Activated CD4-positive, alpha-beta T cell treated with anti-CD3 and anti-CD28 coated beads for 1 hour (primary cell): ENCODE measurements around the gene TIA1.
A peak's percentile ranks its signal among the peaks of the same experiment; 100 is the strongest.
"Not testable (repeated sequence)": the region's sequence is repeated elsewhere in the genome, so short reads cannot be mapped to it uniquely, and the experiment has no call there.

ENCODE experiments used
- DNase-seq: peaks from one replicate; pipeline ENCODE4 v3.0.0-alpha.2; 2020

Gene TIA1

DNA sequence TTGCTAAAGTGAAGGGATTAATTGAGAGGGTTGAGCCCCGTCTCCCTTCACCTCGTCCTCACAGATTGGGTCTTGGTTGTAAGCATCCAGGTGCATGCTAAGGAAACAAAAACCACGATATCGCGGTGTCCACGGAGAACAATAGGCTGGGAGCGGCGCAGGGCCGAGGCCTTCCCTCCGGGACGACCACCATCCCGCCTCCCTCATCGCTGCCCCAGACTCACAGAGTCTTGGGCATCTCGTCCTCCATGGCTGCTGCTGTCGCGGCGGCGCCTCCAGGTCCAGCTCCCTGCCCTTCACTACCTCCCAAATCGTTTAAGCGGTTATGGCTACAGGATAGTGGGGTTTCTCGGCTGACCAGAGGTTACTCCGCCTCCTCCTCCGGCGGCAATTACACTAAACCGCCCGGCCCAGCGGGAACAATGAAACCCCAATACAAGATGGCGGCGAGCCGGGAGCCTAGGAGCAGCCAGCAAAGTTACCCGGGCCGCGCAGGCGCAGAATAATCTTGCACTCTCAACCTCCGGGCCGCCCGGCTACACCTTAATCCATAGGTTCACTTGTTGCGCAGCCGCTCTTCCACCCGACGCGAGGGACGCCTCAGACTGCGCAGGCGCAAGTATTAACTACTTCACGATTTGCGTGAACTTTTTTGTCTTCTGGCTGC, at the start of gene TIA1:
Gene TIA1, minus strand, starts transcription at position 448 of the 667 bp plus-strand sequence. Its CDS starts 198 bp downstream, at position 250.
- DNase-seq = peak; percentile 98

DNA sequence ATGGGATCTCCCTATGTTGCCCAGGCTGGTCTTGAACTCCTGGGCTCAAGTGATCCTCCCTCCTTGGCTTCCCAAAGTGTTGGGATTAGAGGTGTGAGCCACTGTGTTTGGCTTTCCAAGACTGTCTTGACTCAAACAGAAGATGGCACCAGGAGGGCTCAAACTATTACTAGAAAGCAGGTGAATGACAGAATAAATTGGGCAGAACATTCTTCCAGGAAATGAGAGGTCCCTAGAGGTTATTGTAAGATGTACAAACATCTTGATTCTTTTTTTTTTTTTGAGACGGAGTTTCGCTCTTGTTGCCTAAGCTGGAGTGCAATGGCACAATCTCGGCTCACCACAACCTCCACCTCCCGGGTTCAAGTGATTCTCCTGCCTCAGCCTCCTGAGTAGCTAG, 49.4 kb upstream of the TIA1 start:
- DNase-seq = not testable (repeated sequence)

- no peak for DNase-seq
These were observed 35.2 kb upstream of the TIA1 start for GRCh38 chr2:70283500-70284191.

- no peak for DNase-seq
These were observed 34.0 kb upstream of the TIA1 start for GRCh38 chr2:70282439-70282838.

- no peak for DNase-seq
These were observed 31.9 kb upstream of the TIA1 start for GRCh38 chr2:70280242-70280798.

DNA sequence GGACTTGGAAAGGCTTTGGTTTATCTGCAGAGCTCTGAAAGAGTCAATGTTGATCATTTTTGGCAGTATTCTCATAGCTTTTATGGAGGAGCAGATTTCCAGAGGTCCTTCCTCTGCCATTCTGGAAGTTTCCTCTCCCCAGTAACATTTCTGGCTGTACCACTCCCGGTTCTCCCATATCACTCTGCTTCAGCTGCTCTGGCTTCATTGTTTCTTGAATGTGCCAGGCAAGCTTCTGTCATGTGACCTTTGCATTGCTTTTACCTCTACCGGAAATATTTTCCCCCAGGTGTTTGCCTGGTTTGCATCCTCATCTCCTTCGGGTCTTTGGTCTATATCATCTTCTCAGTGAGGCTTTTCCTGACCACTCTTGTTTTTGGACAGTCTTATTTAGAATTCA, 21.9 kb upstream of the TIA1 start:
- no peak for DNase-seq

GRCh38 chr2:70269422-70270302, 21.2 kb upstream of the TIA1 start:
- not testable (repeated sequence) for DNase-seq

- not testable (repeated sequence) for DNase-seq
These were observed 18.5 kb upstream of the TIA1 start for GRCh38 chr2:70266925-70267324.

DNA sequence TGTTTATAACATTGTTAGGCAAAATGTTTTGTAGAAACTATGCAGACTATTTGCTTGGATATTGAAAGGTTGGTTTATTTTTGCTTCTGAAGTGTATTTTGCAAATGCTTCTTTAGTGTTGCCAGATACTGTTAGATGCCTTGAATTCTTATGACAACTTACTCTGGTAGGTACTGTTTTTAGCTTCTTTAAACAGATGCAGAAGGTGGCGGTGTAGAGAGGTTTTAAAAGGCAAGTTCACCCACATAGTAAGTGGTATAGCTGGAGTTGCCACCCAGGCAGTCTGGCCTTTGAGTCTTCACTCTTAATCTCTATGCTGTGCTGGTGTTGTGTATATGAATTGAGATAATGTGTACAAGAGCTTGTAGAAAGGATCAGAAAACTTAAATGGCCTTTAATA, 13.1 kb upstream of the TIA1 start:
- no peak for DNase-seq

DNA sequence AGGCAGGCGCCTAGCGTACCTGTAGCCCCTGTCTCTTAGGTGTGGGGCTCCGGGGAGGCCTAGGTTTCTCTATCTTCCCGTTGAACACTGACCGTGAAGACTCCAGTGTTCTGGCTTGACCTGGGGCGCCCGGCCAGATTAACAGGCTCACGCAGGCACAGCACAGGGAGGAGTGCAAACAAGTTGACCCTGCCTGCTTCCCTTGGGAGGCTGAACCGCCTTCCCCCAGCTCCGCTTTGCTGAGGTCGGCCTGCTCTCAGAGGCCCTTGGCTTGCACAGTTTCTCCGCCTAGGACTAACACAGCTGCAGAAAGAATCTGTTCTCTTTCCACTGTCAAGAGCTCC, 10.1 kb upstream of the TIA1 start:
- DNase-seq = no peak

DNA sequence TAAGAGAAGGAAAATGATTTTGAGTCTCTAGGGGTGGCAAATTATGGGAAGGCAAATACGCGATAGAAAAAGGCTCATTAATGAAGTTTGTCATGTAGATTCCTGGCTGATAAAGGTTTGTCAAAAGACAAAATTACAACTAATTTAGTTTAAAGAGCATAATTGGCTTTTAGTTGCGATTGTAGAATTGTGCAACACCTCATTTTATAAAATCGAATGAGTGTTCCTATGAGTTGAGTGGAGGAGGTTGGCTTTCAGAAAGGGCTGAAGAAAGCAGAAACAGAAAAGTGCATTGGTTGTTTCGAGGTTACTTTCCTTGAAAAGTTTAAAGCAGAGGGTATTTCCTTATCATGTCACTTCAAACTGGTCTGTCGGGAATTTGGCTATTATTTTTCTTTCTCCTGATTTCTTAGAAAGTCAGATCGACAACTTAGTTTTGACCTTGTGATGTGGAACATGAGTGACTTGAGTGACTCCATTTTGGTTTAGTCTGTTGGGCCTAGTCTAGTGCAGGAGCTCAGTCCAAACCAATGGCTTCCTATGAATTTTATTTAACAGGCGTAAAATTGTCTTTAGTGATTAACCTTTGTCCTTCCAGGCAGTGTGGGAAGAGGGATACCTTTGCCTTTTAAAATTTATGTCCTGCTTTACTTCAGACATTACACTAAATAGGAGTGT, 7.3 kb upstream of the TIA1 start:
- DNase-seq = no peak

DNA sequence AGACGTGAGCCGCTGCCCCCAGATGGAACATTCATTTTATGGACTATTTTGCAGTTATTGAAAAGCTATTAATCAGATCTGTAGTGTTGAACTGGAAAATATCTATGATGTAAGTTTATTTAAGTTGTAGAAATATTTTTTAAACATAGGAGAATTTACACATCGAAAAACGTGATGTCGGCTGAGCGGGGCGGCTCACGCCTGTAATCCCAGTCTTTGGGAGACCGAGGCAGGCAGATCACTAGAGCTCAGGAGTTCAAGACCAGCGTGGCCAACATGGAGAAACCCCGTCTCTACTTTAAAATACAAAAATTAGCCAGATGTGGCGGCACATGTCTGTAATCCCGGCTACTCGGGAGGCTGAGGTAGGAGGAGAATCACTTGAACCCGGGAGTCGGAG, 2.0 kb upstream of the TIA1 start:
- DNase-seq = no peak

- DNase-seq = no peak
These were observed 856 bp downstream of the TIA1 start for GRCh38 chr2:70247364-70248180.

DNA sequence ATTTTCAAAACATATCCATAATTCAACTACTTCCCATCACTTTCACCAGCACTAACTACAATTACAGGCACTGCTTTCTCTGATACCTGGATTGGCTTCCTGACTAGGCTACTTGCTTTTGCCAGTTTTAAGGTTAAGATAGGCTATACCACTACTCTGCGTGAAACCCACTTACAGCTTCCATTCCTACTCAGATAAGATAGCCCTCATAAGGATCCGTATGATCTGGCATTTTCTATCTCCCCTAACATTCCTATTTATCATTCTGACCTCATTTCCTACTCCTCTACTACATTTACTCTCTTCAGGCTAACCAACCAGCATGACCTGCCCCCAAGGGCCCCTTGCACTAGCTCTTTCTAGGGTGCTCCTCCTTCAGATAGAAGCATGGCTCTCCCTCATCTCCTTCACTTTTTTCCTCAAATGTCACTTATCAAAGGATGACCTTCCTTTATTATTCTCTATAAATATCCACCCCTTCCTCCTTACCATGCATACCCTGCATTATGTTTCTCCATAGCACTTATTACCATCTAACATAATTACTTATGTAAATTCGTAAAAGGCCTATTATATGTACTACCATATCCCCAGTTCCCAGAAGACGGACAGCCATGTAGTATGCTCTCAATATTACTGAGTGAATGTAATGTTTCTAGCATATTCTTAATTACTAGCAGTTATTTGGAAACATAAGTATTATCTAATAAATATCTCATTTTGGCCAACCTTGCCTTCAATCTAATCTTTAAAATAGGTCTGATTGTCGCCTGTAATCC, 4.4 kb downstream of the TIA1 start:
- DNase-seq = no peak

- no peak for DNase-seq
These were observed 5.9 kb downstream of the TIA1 start for GRCh38 chr2:70242552-70242951.

DNA sequence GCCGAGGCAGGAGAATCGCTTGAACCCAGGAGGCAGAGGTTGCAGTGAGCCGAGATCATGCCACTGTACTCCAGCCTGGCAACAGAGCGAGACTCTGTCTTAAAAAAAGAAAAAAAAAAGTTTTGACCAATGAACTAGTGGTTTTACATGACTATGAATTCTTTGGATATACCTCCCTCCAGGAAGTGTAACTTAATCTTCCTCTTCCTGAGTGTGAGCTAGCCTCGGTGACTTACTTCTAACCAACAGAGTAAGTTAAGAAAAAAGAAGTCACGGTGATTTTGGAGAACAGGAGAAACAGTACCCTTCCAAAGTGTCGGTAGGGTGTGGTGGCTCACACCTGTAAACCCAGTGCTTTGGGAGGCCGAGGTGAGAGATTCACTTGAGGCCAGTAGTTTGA, 7.1 kb downstream of the TIA1 start:
- DNase-seq = no peak

- no peak for DNase-seq
These were observed 7.8 kb downstream of the TIA1 start for GRCh38 chr2:70240599-70240998.

- no peak for DNase-seq
These were observed 14.5 kb downstream of the TIA1 start for GRCh38 chr2:70233926-70234325.

- no peak for DNase-seq
These were observed 21.6 kb downstream of the TIA1 start for GRCh38 chr2:70226781-70227180.

DNA sequence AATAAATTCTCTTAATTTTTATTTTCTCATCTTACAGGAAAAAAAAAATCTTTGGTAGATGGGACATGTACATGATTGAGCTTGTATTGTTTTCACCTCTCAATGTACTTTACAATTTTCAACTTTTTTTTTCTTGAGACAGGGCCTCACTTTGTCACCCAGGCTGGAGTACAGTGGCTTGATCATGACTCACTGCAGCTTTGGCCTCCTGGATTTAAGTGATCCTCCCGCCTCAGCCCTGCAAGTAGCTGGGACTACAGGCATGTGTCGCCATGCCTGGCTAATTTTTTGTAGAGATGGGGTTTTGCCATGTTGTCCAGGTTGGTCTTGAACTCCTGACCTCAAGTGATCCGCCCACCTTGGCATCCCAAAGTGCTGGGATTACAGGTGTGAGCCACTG, 25.1 kb downstream of the TIA1 start:
- not testable (repeated sequence) for DNase-seq

DNA sequence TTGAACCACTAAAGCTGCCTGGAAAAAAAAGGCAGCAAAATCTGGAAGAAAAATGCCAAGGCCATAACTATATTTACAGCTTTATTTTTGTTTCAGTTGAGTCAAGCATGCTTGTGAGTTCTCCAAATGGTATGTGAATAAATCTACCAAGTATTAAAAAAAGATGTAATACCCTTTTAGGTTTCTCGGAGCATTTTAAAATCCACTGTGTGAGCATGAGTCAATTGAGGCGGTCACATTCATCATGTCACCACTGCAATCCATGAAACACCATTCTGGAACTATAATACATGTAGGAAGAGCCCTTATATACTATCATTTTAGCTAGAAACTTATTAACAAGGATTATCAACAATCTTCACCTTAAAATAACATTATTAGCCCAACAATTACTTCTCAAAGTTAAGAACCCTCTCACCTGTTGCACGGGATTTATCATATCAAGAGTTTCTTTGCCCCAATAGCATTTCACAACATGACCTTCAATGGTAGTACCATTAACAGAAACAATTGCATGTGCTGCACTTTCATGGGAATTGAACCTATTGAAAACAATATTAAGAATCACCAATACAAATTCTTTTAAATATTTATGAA, 33.4 kb downstream of the TIA1 start:
- no peak for DNase-seq
